Ovary (tissue), 3 donors: Measurements from ENCODE around the gene CDC42BPA.

Experiments used
- EP300 ChIP-seq: sonication (generic); formaldehyde crosslinking; IDR thresholded peaks from one replicate; pipeline ENCODE4 v1.6.1; 2017; ENCODE audit warnings: antibody characterized with exemption
- POLR2A ChIP-seq: fragments of 450-650 bp; IDR thresholded peaks from one replicate; pipeline ENCODE4 v1.6.1; 2017; ENCODE audit warnings: antibody characterized with exemption, mild to moderate bottlenecking, moderate library complexity
- TF ChIP-seq, protein P1 (sequence below), 3 donors: fragments of 450-650 bp in 2 of 3; fragments of 200-600 bp in 1 of 3; IDR thresholded peaks; one replicate each; pipeline versions ENCODE4 v1.5.1 to v1.8.0; 2016 to 2022; ENCODE audit warnings: antibody characterized with exemption in 3 of 3, mild to moderate bottlenecking in 1 of 3
- donor health status: DM: no; HTN: no; CAD: no.

GRCh38 chr1:226948996-226949395, 369.3 kb downstream of the CDC42BPA start:
- TF ChIP-seq, protein P1, sequence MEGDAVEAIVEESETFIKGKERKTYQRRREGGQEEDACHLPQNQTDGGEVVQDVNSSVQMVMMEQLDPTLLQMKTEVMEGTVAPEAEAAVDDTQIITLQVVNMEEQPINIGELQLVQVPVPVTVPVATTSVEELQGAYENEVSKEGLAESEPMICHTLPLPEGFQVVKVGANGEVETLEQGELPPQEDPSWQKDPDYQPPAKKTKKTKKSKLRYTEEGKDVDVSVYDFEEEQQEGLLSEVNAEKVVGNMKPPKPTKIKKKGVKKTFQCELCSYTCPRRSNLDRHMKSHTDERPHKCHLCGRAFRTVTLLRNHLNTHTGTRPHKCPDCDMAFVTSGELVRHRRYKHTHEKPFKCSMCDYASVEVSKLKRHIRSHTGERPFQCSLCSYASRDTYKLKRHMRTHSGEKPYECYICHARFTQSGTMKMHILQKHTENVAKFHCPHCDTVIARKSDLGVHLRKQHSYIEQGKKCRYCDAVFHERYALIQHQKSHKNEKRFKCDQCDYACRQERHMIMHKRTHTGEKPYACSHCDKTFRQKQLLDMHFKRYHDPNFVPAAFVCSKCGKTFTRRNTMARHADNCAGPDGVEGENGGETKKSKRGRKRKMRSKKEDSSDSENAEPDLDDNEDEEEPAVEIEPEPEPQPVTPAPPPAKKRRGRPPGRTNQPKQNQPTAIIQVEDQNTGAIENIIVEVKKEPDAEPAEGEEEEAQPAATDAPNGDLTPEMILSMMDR (IDR thresholded peaks at IDR 0.05) = no peak
- TF ChIP-seq POLR2A (no peak), EP300 (no peak)
